Measurements from ENCODE around the gene MUC20.
"Not testable (repeated sequence)": the region's sequence is repeated elsewhere in the genome, so short reads cannot be mapped to it uniquely, and the experiment has no call there.

The MUC20 gene

GRCh38 chr3:195720831-195721506 lies at the start of gene MUC20:
Gene MUC20 (plus strand): TSS chr3:195720978. CDS start chr3:195721008, 30 bp downstream.
- DNase-seq = not testable (repeated sequence)

- not testable (repeated sequence) for DNase-seq
These were observed 49.5 kb upstream of the MUC20 start for GRCh38 chr3:195671283-195671682.

GRCh38 chr3:195673711-195674110 lies 47.1 kb upstream of the MUC20 start:
- DNase-seq = not testable (repeated sequence)

- not testable (repeated sequence) for DNase-seq
These were observed 42.3 kb upstream of the MUC20 start for GRCh38 chr3:195678391-195679015.

- DNase-seq = not testable (repeated sequence)
These were observed 40.1 kb upstream of the MUC20 start for GRCh38 chr3:195680690-195681089.

GRCh38 chr3:195681458-195682103 lies 39.2 kb upstream of the MUC20 start:
- DNase-seq = not testable (repeated sequence)

- not testable (repeated sequence) for DNase-seq
These were observed 38.6 kb upstream of the MUC20 start for GRCh38 chr3:195682104-195682742.

GRCh38 chr3:195683722-195684526 lies 36.9 kb upstream of the MUC20 start:
- not testable (repeated sequence) for DNase-seq

- DNase-seq = not testable (repeated sequence)
These were observed 36.1 kb upstream of the MUC20 start for GRCh38 chr3:195684527-195685257.

- not testable (repeated sequence) for DNase-seq
These were observed 34.1 kb upstream of the MUC20 start for GRCh38 chr3:195686537-195687208.

GRCh38 chr3:195687209-195687760 lies 33.5 kb upstream of the MUC20 start:
- peak; percentile 17 for DNase-seq

GRCh38 chr3:195688471-195689183 lies 32.2 kb upstream of the MUC20 start:
- DNase-seq = not testable (repeated sequence)

- DNase-seq = not testable (repeated sequence)
These were observed 31.4 kb upstream of the MUC20 start for GRCh38 chr3:195689184-195690070.

GRCh38 chr3:195690951-195691350 lies 29.8 kb upstream of the MUC20 start:
- DNase-seq = no peak

- not testable (repeated sequence) for DNase-seq
These were observed 29.0 kb upstream of the MUC20 start for GRCh38 chr3:195691596-195692353.

- no peak for DNase-seq
These were observed 28.5 kb upstream of the MUC20 start for GRCh38 chr3:195692354-195692685.

- no peak for DNase-seq
These were observed 27.9 kb upstream of the MUC20 start for GRCh38 chr3:195692781-195693427.
